Nephron progenitor cell (in vitro differentiated cells): ENCODE results near the gene MTERF2.
"Not testable (repeated sequence)": the region's sequence is repeated elsewhere in the genome, so short reads cannot be mapped to it uniquely, and the experiment has no call there.

Experiments
- DNase-seq: peaks from one replicate; pipeline ENCODE4 v3.0.0; 2021
- H3K27ac Mint-ChIP-seq: 2 replicates; pipeline ENCODE4 v1.8.0; 2021; ENCODE audit warnings: mild to moderate bottlenecking, moderate library complexity, mixed read lengths
- H3K27me3 Mint-ChIP-seq: 2 replicates; pipeline ENCODE4 v1.8.0; 2021; ENCODE audit warnings: mild to moderate bottlenecking, low read depth, mixed read lengths; ENCODE audit not compliant: poor library complexity
- H3K36me3 Mint-ChIP-seq: 2 replicates; pipeline ENCODE4 v1.8.0; 2021; ENCODE audit warnings: low read depth, mixed read lengths
- H3K4me1 Mint-ChIP-seq: 2 replicates; pipeline ENCODE4 v1.8.0; 2021; ENCODE audit warnings: mixed read lengths
- H3K4me3 Mint-ChIP-seq: 2 replicates; pipeline ENCODE4 v1.8.0; 2021; ENCODE audit warnings: mild to moderate bottlenecking, moderate library complexity, mixed read lengths
- H3K9me3 Mint-ChIP-seq: 2 replicates; pipeline ENCODE4 v1.8.0; 2021; ENCODE audit warnings: mild to moderate bottlenecking, moderate library complexity, mixed read lengths
- CTCF ChIP-seq: fragments of 200-600 bp; sonication (generic); IDR thresholded peaks from 2 replicates; pipeline ENCODE4 v1.5.0; 2021; ENCODE audit warnings: antibody characterized with exemption

MTERF2 gene

GRCh38 chr12:107017042-107017441 is 30.1 kb upstream of the MTERF2 start:
- Mint-ChIP-seq H3K27ac (no peak overlapping the region), H3K36me3 (peaks cover 19% of the 10 kb centered on the region), H3K4me1 (peaks cover 5% of the 10 kb centered on the region), H3K9me3 (no peaks in the 10 kb centered on the region), H3K27me3 (no peaks in the 10 kb centered on the region), H3K4me3 (no peak overlapping the region)
- TF ChIP-seq CTCF, result no peak
- no peak for DNase-seq

- Mint-ChIP-seq H3K9me3 (no peaks in the 10 kb centered on the region), H3K36me3 (peaks cover 25% of the 10 kb centered on the region), H3K4me3 (no peak overlapping the region), H3K27me3 (no peaks in the 10 kb centered on the region), H3K27ac (no peak overlapping the region), H3K4me1 (peaks cover 5% of the 10 kb centered on the region)
- no peak for DNase-seq
- no peak for TF ChIP-seq CTCF
Measured at GRCh38 chr12:107014055-107014454, 27.1 kb upstream of the MTERF2 start.

GRCh38 chr12:107012736-107013425 is 25.9 kb upstream of the MTERF2 start:
- no peak for DNase-seq
- peaks cover 3% of the 10 kb centered on the region for H3K9me3 Mint-ChIP-seq
- H3K4me3 Mint-ChIP-seq, result no peak overlapping the region
- peaks cover 5% of the 10 kb centered on the region for H3K4me1 Mint-ChIP-seq
- no peak overlapping the region for H3K27ac Mint-ChIP-seq
- H3K27me3 Mint-ChIP-seq, result no peaks in the 10 kb centered on the region
- no peak for TF ChIP-seq CTCF
- H3K36me3 Mint-ChIP-seq, result peaks cover 37% of the 10 kb centered on the region

GRCh38 chr12:107011519-107011918 is 24.6 kb upstream of the MTERF2 start:
- H3K4me1 Mint-ChIP-seq, result no peaks in the 10 kb centered on the region
- H3K27ac Mint-ChIP-seq, result no peak overlapping the region

GRCh38 chr12:107007411-107007810 is 20.5 kb upstream of the MTERF2 start:
- no peak for TF ChIP-seq CTCF
- peaks cover 8% of the 10 kb centered on the region for H3K9me3 Mint-ChIP-seq
- H3K36me3 Mint-ChIP-seq, result peaks cover 41% of the 10 kb centered on the region
- H3K27ac Mint-ChIP-seq, result no peak overlapping the region
- DNase-seq, result no peak
- no peaks in the 10 kb centered on the region for H3K4me1 Mint-ChIP-seq
- no peak overlapping the region for H3K4me3 Mint-ChIP-seq
- H3K27me3 Mint-ChIP-seq, result no peaks in the 10 kb centered on the region

More at GRCh38 chr12:107011519-107011918, 24.6 kb upstream of the MTERF2 start:
- Mint-ChIP-seq H3K36me3 (peaks cover 38% of the 10 kb centered on the region), H3K4me3 (no peak overlapping the region), H3K9me3 (peaks cover 3% of the 10 kb centered on the region), H3K27me3 (no peaks in the 10 kb centered on the region)
- no peak for TF ChIP-seq CTCF
- no peak for DNase-seq

GRCh38 chr12:107002665-107003064 is 15.7 kb upstream of the MTERF2 start:
- H3K27me3 Mint-ChIP-seq, H3K9me3 Mint-ChIP-seq, H3K4me3 Mint-ChIP-seq, H3K27ac Mint-ChIP-seq, H3K4me1 Mint-ChIP-seq, DNase-seq: not testable (repeated sequence)
- peaks cover 40% of the 10 kb centered on the region for H3K36me3 Mint-ChIP-seq
